Heart left ventricle (tissue), 16 donors: ENCODE data around the gene PTS. TPM values are rescaled to one million over a fixed set of nuclear protein-coding genes. Genes with fewer than 3 reads are reported as not detected.
A peak's percentile ranks its signal among the peaks of the same experiment; 100 is the strongest.

ENCODE experiments used
- ATAC-seq, 4 donors: fragments of 200-7000 bp; cut with Tn5 transposase; one replicate each; pipeline ENCODE4 v1.9.1; 2020 to 2022; ENCODE audit warnings: moderate library complexity in 4 of 4, mild to moderate bottlenecking in 3 of 4, moderate number of reproducible peaks in 1 of 4
- DNase-seq, 5 donors: peaks; one replicate each; pipeline ENCODE4 v3.0.0-alpha.2; 2020
- H3K27ac ChIP-seq, 12 donors: fragments of 200-600 bp; sonication (generic) in 4 of 12; one replicate each; pipeline versions ENCODE4 v1.5.0 to v1.8.0; 2016 to 2022; ENCODE audit warnings: mild to moderate bottlenecking in 2 of 12
- H3K27me3 ChIP-seq, 9 donors: fragments of 200-600 bp; sonication (generic) in 2 of 9; one replicate each; pipeline versions ENCODE4 v1.5.1 to v1.8.0; 2016 to 2022; ENCODE audit warnings: mild to moderate bottlenecking in 3 of 9
- H3K36me3 ChIP-seq, 9 donors: fragments of 200-600 bp; sonication (generic) in 2 of 9; one replicate each; pipeline versions ENCODE4 v1.5.0 to v1.8.0; 2018 to 2022; ENCODE audit warnings: mild to moderate bottlenecking in 2 of 9
- H3K4me1 ChIP-seq, 12 donors: fragments of 200-600 bp; sonication (generic) in 4 of 12; one replicate each; pipeline versions ENCODE4 v1.5.0 to v1.8.0; 2016 to 2022; ENCODE audit warnings: mild to moderate bottlenecking in 3 of 12
- H3K4me3 ChIP-seq, 12 donors: fragments of 200-600 bp; sonication (generic) in 4 of 12; one replicate each; pipeline versions ENCODE4 v1.5.0 to v1.8.0; 2017 to 2022; ENCODE audit warnings: mild to moderate bottlenecking in 9 of 12, moderate library complexity in 4 of 12
- H3K9me3 ChIP-seq, 12 donors: fragments of 200-600 bp; sonication (generic) in 4 of 12; one replicate each; pipeline versions ENCODE4 v1.5.0 to v1.8.0; 2016 to 2022; ENCODE audit warnings: mild to moderate bottlenecking in 1 of 12
- CTCF ChIP-seq, 12 donors: fragments of 200-600 bp; sonication (generic) in 4 of 12; IDR thresholded peaks; one replicate each; pipeline versions ENCODE4 v1.5.0 to v1.8.0; 2018 to 2022; ENCODE audit warnings: antibody characterized with exemption in 12 of 12, mild to moderate bottlenecking in 5 of 12
- POLR2A ChIP-seq, 2 donors: fragments of 450-650 bp; IDR thresholded peaks; one replicate each; pipeline ENCODE4 v1.6.1; 2017; ENCODE audit warnings: antibody characterized with exemption in 2 of 2, mild to moderate bottlenecking in 2 of 2, moderate library complexity in 2 of 2
- WGBS, 4 donors: extraction: QIAGEN DNeasy Blood & Tissue Kit in 2 of 4; methylation state at CpG; one replicate each; pipeline versions ENCODE4 v1.1.5 to v1.1.7; 2013 to 2018; 5-methylcytosine and 5-hydroxymethylcytosine counted together
- intact Hi-C, 10 donors: fragments of 100-400 bp; cut with DNase I; formaldehyde crosslinking; loops; one replicate each; pipeline versions ENCODE4 v1.11.1 to v1.14.2; 2022
- polyA plus RNA-seq, 2 donors: library from polyadenylated mRNA; stranded (reverse); fragments of 200-250 nt; gene quantifications; one replicate each; pipeline ENCODE4 v1.2.3, GENCODE V29; 2013
- total RNA-seq, 9 donors: library from RNA; depleted of rRNA in 2 of 9; stranded (reverse); fragments of >200 nt in 2 of 9; fragmentation: NEBNext Ultra II Directional in 3 of 9; extraction: Animal tissue kit (Norgen Biotek cat#: 25700) in 3 of 9; gene quantifications; one replicate each; pipeline versions ENCODE4 v1.1.0 to v1.2.4, GENCODE V29; 2016 to 2023
- donor health status: ischemic (EF 13 %, LVEDD 7.1; RV severe dilation, severe dysfunction).
- donor health status: healthy with polysubstance abuse.
- donor health status: DM: no; HTN: yes; CAD: no.
- donor health status: DM: no; HTN: no; CAD: no.
- donor health status: ischemic (EF 25% LVEDD 6.9; RV normal size, moderate dysfunction).
- donor health status: ischemic (EF 25% LVEDD 5.7; RV mildly dilated, moderate dysfunction).
- donor health status: healthy.
- donor health status: DM: yes; HTN: yes; CAD: no.
- donor health status: ischemic (EF 35%, LVEDD 5.7; RV mildly dilated, moderate dysfunction).
- donor health status: nonischemic (EF 11% LVEDD 7.7; RV severe dilation, severe dysfunction).
- donor health status: DM: yes; HTN: yes; CAD: no.
- donor health status: PGD.
- donor health status: ischemic (EF 29% LVEDD 5.4; RV normal size, mild dysfunction).
- donor health status: nonischemic (EF 23%, LVEDD 6.1; RV moderate dilation, normal function).

Gene PTS
- total and polyA plus RNA-seq, 11 donors: 21.6 to 77.7 (median 30.7) TPM

DNA sequence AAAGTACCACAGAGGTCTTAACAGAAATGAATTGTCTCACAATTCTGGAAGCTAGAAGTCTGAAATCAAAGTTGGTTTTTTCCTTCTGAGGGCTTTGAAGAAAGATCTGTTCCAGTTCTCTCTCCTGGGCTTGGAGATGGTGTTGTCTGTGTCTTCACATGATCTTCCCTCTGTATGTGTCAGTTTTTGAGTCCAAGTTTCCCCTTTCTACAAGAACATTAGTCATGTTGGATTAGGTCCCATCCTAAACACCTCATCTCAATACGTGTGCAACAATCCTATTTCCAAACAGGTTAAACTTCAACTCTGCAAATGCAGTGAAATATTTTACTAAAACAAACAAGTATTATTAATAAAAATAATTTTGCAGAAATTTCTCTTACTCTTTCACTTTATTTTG lies 3.1 kb upstream of the PTS start:
- intact Hi-C loops: loop anchor here in 2 of 10 donors (10.0 kb wide), 2 partner anchors 332 to 1062 kb away; no protein-coding TSS in a partner anchor
- Histone ChIP-seq H3K27ac (no peak overlapping the region), H3K36me3 (peaks cover 0 to 30% (median 0%) of the 10 kb centered on the region in 9 donors), H3K9me3 (no peaks in the 10 kb centered on the region), H3K4me1 (peaks cover 0 to 17% (median 7%) of the 10 kb centered on the region in 12 donors), H3K4me3 (no peak overlapping the region), H3K27me3 (no peaks in the 10 kb centered on the region)
- ATAC-seq (no peak), DNase-seq (no peak)
- WGBS, 4 donors: 48 to 62% (median 49%) methylated on average over 1 of the region's 1 CpG
- no peak for TF ChIP-seq POLR2A (IDR thresholded peaks at IDR 0.05)
- no peak for TF ChIP-seq CTCF (IDR thresholded peaks at IDR 0.05)

DNA sequence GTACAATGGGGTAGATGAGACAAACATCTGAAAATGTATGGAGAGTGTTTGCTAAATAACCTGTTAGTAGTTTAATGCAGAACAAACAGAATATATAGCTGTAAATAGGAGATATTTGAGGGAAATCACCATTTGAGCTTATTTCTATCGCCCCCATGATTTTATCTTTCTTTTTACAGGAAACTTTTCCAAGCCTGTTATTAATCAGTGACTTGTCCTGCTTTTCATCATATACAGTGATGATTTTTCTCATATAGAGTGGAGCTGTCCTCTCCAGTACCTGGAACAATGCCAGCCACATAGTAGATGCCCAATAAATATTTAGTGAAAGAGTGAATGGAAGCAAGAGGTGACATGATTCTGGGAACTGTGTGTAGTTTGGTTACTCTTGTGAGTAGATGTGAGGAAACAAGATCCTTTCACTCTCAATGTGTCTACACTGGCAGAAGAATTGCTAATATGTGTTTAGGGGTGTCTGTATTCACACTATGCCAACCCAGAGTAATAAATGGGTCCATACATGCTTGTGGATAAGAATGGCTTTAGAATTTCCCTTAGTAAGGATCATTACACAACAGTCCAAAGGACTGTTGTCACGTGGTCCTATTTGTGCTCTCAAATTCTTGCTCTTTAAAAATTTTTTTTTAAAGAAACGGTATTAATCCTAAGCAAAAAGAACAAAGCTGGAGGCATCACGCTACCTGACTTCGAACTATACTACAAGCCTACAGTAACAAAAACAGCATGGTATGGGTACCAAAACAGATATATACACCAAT lies 2.3 kb upstream of the PTS start:
- ATAC-seq (no peak), DNase-seq (no peak)
- 89 to 90% (median 89%) methylated on average over 5 of the region's 5 CpGs for WGBS, 4 donors
- H3K36me3 ChIP-seq: peaks cover 0 to 27% (median 5%) of the 10 kb centered on the region in 9 donors
- no peak overlapping the region for H3K4me3 ChIP-seq
- no peak for TF ChIP-seq POLR2A (IDR thresholded peaks at IDR 0.05)
- no peak for TF ChIP-seq CTCF (IDR thresholded peaks at IDR 0.05)
- H3K27me3 ChIP-seq: no peaks in the 10 kb centered on the region
- peaks cover 0 to 18% (median 7%) of the 10 kb centered on the region in 12 donors for H3K4me1 ChIP-seq
- no peak overlapping the region for H3K27ac ChIP-seq
- no peaks in the 10 kb centered on the region for H3K9me3 ChIP-seq
- intact Hi-C loops: loop anchor here in 2 of 10 donors (10.0 kb wide), 2 partner anchors 331 to 1061 kb away; no protein-coding TSS in a partner anchor

- peaks cover 0 to 32% (median 23%) of the 10 kb centered on the region in 9 donors for H3K36me3 ChIP-seq
- H3K9me3 ChIP-seq: no peaks in the 10 kb centered on the region
- 15 to 41% (median 25%) methylated on average over 8 of the region's 8 CpGs for WGBS, 4 donors
- H3K4me1 ChIP-seq: peaks cover 0 to 17% (median 7%) of the 10 kb centered on the region in 12 donors
- intact Hi-C loops: loop anchor here in 3 of 10 donors (2.0 to 10.0 kb wide), 3 partner anchors 55 to 1059 kb away; no protein-coding TSS in a partner anchor
- ATAC-seq (no peak), DNase-seq (no peak)
- H3K27me3 ChIP-seq: no peaks in the 10 kb centered on the region
- peak overlapping the region; percentile 52 to 91 (median 86) for H3K4me3 ChIP-seq
- TF ChIP-seq CTCF (IDR thresholded peaks at IDR 0.05): no peak
- no peak for TF ChIP-seq POLR2A (IDR thresholded peaks at IDR 0.05)
- peak overlapping the region; percentile 87 to 100 (median 98) for H3K27ac ChIP-seq
Measured at GRCh38 chr11:112225753-112226061, 521 bp upstream of the PTS start.

GRCh38 chr11:112226831-112227401 lies 688 bp downstream of the PTS start:
- intact Hi-C loops: loop anchor here in 3 of 10 donors (2.0 to 10.0 kb wide), 3 partner anchors 54 to 1058 kb away; no protein-coding TSS in a partner anchor
- Histone ChIP-seq H3K4me1 (peaks cover 0 to 17% (median 7%) of the 10 kb centered on the region in 12 donors), H3K9me3 (no peaks in the 10 kb centered on the region), H3K36me3 (peaks cover 0 to 38% (median 29%) of the 10 kb centered on the region in 9 donors), H3K27ac (peak overlapping the region; percentile 87 to 100 (median 98)), H3K27me3 (no peaks in the 10 kb centered on the region), H3K4me3 (peak overlapping the region; percentile 52 to 91 (median 86))
- TF ChIP-seq CTCF (IDR thresholded peaks at IDR 0.05): no peak
- no peak for TF ChIP-seq POLR2A (IDR thresholded peaks at IDR 0.05)
- ATAC-seq: peak in 2 of 4 donors; percentile 51 to 63
- DNase-seq: no peak
- 5 to 7% (median 6%) methylated on average over 16 of the region's 16 CpGs for WGBS, 4 donors
